Psoas muscle (tissue), 8 donors: ENCODE results near the gene TAF10. TPM values are rescaled to one million over a fixed set of nuclear protein-coding genes. Genes with fewer than 3 reads are reported as not detected.

ENCODE experiments used
- ATAC-seq, 4 donors: fragments of 200-7000 bp; cut with Tn5 transposase; one replicate each; pipeline ENCODE4 v1.9.1; 2020; ENCODE audit warnings: moderate library complexity in 3 of 4, mild to moderate bottlenecking in 2 of 4
- DNase-seq, 2 donors: peaks; one replicate each; pipeline ENCODE4 v3.0.0-alpha.2; 2020
- H3K27ac ChIP-seq: fragments of 200-600 bp; one replicate; pipeline ENCODE4 v1.8.0; 2022
- H3K27me3 ChIP-seq, 3 donors: fragments of 200-600 bp in 1 of 3; one replicate each; pipeline versions ENCODE4 v1.6.1 to v1.8.0; 2013 to 2022; ENCODE audit warnings: low read length in 2 of 3, mild to moderate bottlenecking in 2 of 3, moderate library complexity in 1 of 3; ENCODE audit not compliant: insufficient read depth in 3 of 3
- H3K36me3 ChIP-seq, 2 donors: fragments of 200-600 bp in 1 of 2; one replicate each; pipeline versions ENCODE4 v1.6.1 to v1.8.0; 2013 to 2022; ENCODE audit warnings: low read depth in 1 of 2, mild to moderate bottlenecking in 1 of 2, moderate library complexity in 1 of 2; ENCODE audit not compliant: insufficient read depth in 1 of 2
- H3K4me1 ChIP-seq: fragments of 200-600 bp; one replicate; pipeline ENCODE4 v1.8.0; 2022
- H3K4me3 ChIP-seq: fragments of 200-600 bp; one replicate; pipeline ENCODE4 v1.8.0; 2022; ENCODE audit warnings: mild to moderate bottlenecking
- H3K9me3 ChIP-seq: fragments of 200-600 bp; one replicate; pipeline ENCODE4 v1.8.0; 2022
- WGBS, 3 donors: extraction: QIAGEN DNeasy Blood & Tissue Kit; methylation state at CpG; one replicate each; pipeline versions ENCODE4 v1.1.6 to v1.1.7; 2013; 5-methylcytosine and 5-hydroxymethylcytosine counted together
- intact Hi-C, 2 donors: fragments of 100-400 bp; cut with DNase I; formaldehyde crosslinking; loops; one replicate each; pipeline versions ENCODE4 v1.11.0 to v1.14.2; 2022
- polyA plus RNA-seq, 3 donors: library from polyadenylated mRNA; stranded (reverse); fragments of 200-250 nt; gene quantifications; one replicate each; pipeline ENCODE4 v1.2.3, GENCODE V29; 2013
- total RNA-seq, 4 donors: library from RNA; stranded (reverse); fragmentation: NEBNext Ultra II Directional in 2 of 4; extraction: Animal tissue kit (Norgen Biotek cat#: 25700) in 2 of 4; gene quantifications; one replicate each; pipeline versions ENCODE4 v1.2.1 to v1.2.4, GENCODE V29; 2021 to 2023
- TF ChIP-seq, protein P1 (sequence below): fragments of 200-600 bp; IDR thresholded peaks from one replicate; pipeline ENCODE4 v1.8.0; 2022; ENCODE audit warnings: antibody characterized with exemption
- donor health status: healthy with polysubstance abuse.
- donor health status: DM: no; HTN: no; CAD: no; lungs with moderate emphysema.
- donor health status: Bipolar disorder and iron deficiency.
- donor health status: healthy.
- donor health status: DM: yes; HTN: yes; CAD: no.
- donor health status: DM: no; HTN: no; CAD: no.
- donor health status: DM: no; HTN: no; CAD: no.
- donor health status: DM: yes; HTN: yes; CAD: no.

Gene TAF10
- total and polyA plus RNA-seq, 7 donors, result 67.0 to 119 (median 80.3) TPM

DNA sequence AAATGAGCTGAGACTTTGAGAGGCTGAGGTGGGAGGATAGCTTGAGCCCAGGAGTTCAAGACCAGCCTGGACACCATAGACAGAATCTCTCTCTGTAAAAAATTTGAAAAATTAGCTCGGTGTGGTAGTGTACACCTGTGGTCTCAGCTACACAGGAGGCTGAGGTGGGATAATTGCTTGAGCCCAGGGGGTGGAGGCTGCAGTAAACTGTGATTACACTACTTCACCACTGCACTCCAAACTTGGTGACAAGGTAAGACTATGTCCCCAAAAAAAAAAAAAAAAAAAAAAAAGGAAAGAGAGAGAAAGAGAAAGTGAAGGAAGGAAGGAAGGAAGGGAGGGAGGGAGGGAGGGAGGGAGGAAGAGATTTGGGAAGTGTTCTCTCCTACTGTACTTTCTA lies 33.9 kb downstream of the TAF10 start:
- intact Hi-C loops, result no loop called here
- no peak overlapping the region for H3K4me3 ChIP-seq
- TF ChIP-seq, protein P1, sequence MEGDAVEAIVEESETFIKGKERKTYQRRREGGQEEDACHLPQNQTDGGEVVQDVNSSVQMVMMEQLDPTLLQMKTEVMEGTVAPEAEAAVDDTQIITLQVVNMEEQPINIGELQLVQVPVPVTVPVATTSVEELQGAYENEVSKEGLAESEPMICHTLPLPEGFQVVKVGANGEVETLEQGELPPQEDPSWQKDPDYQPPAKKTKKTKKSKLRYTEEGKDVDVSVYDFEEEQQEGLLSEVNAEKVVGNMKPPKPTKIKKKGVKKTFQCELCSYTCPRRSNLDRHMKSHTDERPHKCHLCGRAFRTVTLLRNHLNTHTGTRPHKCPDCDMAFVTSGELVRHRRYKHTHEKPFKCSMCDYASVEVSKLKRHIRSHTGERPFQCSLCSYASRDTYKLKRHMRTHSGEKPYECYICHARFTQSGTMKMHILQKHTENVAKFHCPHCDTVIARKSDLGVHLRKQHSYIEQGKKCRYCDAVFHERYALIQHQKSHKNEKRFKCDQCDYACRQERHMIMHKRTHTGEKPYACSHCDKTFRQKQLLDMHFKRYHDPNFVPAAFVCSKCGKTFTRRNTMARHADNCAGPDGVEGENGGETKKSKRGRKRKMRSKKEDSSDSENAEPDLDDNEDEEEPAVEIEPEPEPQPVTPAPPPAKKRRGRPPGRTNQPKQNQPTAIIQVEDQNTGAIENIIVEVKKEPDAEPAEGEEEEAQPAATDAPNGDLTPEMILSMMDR, result no peak
- ATAC-seq (no peak), DNase-seq (no peak)
- peaks cover 5% of the 10 kb centered on the region for H3K4me1 ChIP-seq
- no peaks in the 10 kb centered on the region for H3K9me3 ChIP-seq
- no peak overlapping the region for H3K27ac ChIP-seq
- no peaks in the 10 kb centered on the region for H3K27me3 ChIP-seq
- 86 to 90% (median 89%) methylated on average over 1 of the region's 1 CpG for WGBS, 3 donors
- no peaks in the 10 kb centered on the region for H3K36me3 ChIP-seq

DNA sequence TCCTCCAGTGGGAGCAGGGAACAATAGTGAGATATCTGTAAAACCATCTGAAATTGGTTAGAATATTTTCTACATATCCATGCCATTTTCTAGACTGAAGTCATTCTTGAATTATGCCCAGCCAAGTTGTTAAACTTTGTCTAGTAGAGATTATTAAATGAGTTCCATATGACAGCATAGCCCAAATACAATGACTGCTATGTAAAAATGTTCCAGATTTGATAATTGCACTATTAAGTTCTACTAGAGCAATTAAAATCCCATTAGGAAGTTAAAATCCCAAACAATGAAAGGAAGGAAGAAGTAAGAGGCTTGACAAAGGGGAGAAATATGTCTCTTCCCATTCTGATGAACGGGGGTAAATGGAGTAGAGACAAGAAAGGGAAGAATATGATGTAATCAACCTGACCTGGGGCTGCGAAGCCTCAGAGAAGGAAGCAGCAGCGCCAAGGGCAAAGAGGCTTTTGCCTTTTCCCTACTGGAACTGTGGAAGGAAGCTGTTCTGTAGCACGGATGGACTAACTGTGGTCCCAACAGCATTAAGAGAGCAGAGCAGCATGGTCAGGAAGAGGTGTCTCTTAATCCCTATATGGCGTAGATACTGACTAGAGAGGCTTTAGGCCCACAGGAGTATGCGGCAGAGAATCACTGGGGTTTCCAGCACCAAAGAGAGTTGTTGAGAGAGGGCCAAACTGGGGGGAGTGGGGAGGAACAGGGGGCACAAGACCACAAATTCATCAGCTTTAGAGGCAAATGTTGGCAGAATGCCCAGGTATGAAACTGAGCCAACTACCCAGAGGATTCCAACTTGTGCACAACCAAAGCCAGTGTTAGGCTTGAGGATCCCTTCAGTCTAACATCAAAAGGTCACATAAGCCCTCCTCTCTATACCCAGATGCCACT lies 35.3 kb downstream of the TAF10 start:
- TF ChIP-seq, protein P1, result no peak
- Histone ChIP-seq H3K4me3 (no peak overlapping the region), H3K9me3 (no peaks in the 10 kb centered on the region), H3K27me3 (no peaks in the 10 kb centered on the region), H3K27ac (peak overlapping the region; percentile 38), H3K4me1 (peaks cover 5% of the 10 kb centered on the region), H3K36me3 (no peaks in the 10 kb centered on the region)
- 43 to 46% (median 43%) methylated on average over 6 of the region's 6 CpGs for WGBS, 3 donors
- peak in 3 of 4 donors; percentile 23 to 54 (median 34) for ATAC-seq
- intact Hi-C loops, result no loop called here
- DNase-seq, result no peak

DNA sequence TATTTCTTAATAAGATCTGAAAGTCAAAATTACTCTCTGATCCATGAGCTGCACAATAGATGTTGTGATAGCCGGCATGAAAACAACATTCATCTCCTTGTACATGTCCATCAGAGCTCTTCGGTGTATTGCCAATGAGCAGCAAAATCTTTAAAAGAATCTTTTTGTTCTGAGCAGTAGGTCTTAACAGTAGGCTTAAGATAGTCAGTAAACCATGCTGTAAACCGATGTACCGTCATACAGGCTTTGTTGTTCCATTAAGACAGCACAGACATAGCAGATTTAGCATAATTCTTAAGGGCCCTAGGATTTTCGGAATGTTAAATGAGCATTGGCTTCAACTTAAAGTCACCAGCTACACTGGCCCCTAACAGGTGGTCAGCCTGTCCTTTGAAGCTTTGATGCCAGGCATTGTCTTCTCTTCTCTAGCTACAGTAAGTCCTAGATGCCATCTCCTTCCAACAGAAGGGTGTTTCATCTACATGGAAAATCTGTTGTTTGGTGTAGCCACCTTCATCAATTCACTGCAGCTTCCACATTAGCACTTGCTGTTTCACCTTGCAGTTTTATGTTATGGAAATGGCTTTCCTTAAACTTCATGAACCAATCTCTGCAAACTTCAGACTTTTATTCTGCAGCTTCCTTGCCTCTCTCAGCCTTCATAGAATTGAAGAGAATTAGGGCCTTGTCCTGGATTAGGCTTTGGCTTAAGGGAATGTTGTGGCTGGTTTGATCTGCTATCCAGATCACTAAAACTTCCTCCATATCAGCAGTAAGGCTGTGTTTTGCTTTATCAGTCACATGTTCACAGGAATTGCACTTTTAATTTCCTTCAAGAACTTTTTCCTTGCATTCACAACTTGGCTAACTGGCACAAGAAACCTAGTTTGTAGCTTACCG lies 37.0 kb downstream of the TAF10 start:
- Histone ChIP-seq H3K9me3 (no peaks in the 10 kb centered on the region), H3K27ac (no peak overlapping the region), H3K27me3 (no peaks in the 10 kb centered on the region), H3K4me1 (peaks cover 5% of the 10 kb centered on the region), H3K4me3 (no peak overlapping the region), H3K36me3 (no peaks in the 10 kb centered on the region)
- intact Hi-C loops, result no loop called here
- no peak for DNase-seq
- no peak for ATAC-seq
- TF ChIP-seq, protein P1, result no peak
- 82 to 88% (median 84%) methylated on average over 6 of the region's 6 CpGs for WGBS, 3 donors

DNA sequence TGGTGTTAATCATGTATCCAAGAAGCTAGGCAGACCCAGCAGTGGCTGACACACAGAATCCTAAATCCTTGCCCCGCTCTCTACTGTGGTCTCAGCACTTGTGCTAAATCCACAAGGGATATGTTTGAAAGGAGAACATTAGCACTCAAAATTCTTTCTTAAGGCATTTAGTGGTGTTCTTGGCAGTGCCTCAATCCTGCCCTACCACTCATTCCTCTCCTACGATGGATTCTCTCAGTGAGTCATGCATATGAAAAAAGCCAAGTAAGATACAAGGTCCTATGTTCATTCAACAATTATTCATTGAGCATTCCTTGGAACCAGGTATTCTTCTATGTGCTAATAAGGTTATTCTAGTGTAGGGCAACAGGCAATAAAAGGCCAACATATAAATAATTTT lies 39.8 kb downstream of the TAF10 start:
- 59 to 76% (median 61%) methylated on average over 2 of the region's 2 CpGs for WGBS, 3 donors
- DNase-seq (no peak), ATAC-seq (no peak)
- Histone ChIP-seq H3K4me3 (no peak overlapping the region), H3K27me3 (no peaks in the 10 kb centered on the region), H3K27ac (no peak overlapping the region), H3K4me1 (peaks cover 23% of the 10 kb centered on the region), H3K9me3 (no peaks in the 10 kb centered on the region), H3K36me3 (no peaks in the 10 kb centered on the region)
- TF ChIP-seq, protein P1, result no peak
- intact Hi-C loops, result no loop called here
